ENCODE measurements around the gene C1orf167. TPM values are rescaled to one million over a fixed set of nuclear protein-coding genes. Genes with fewer than 3 reads are reported as not detected.

Gene C1orf167
- total RNA-seq, 4 donors from 2014 or later = 0.72 to 2.0 TPM; not detected in 2

GRCh38 chr1:11720033-11720376 lies 42.0 kb upstream of the C1orf167 start:
- peak in 1 of 3 donors; percentile 72 for TF ChIP-seq CTCF (IDR thresholded peaks at IDR 0.05)
- ATAC-seq (ENCODE audit: low FRiP score) (no peak), DNase-seq (ENCODE audit: low spot score) (no peak)

- ATAC-seq (ENCODE audit: low FRiP score) = no peak
- no peak for TF ChIP-seq CTCF (IDR thresholded peaks at IDR 0.05)
- DNase-seq (ENCODE audit: low spot score) = no peak
These were observed 41.5 kb upstream of the C1orf167 start for GRCh38 chr1:11720525-11720924.

GRCh38 chr1:11721311-11721710 lies 40.7 kb upstream of the C1orf167 start:
- ATAC-seq (ENCODE audit: low FRiP score) (peak; percentile 8), DNase-seq (ENCODE audit: low spot score) (no peak)
- no peak for TF ChIP-seq CTCF (IDR thresholded peaks at IDR 0.05)

GRCh38 chr1:11722538-11722937 lies 39.5 kb upstream of the C1orf167 start:
- DNase-seq (ENCODE audit: low spot score) (no peak), ATAC-seq (ENCODE audit: low FRiP score) (no peak)
- no peak for TF ChIP-seq CTCF (IDR thresholded peaks at IDR 0.05)

GRCh38 chr1:11725616-11726015 lies 36.4 kb upstream of the C1orf167 start:
- TF ChIP-seq CTCF (IDR thresholded peaks at IDR 0.05) = no peak
- ATAC-seq (ENCODE audit: low FRiP score) (no peak), DNase-seq (ENCODE audit: low spot score) (no peak)

GRCh38 chr1:11727119-11727518 lies 34.9 kb upstream of the C1orf167 start:
- no peak for TF ChIP-seq CTCF (IDR thresholded peaks at IDR 0.05)
- ATAC-seq (ENCODE audit: low FRiP score) = no peak

GRCh38 chr1:11728126-11728806 lies 33.7 kb upstream of the C1orf167 start:
- no peak for TF ChIP-seq CTCF (IDR thresholded peaks at IDR 0.05)
- ATAC-seq (ENCODE audit: low FRiP score) (no peak), DNase-seq (ENCODE audit: low spot score) (no peak)

More at GRCh38 chr1:11727119-11727518, 34.9 kb upstream of the C1orf167 start:
- no peak for DNase-seq (ENCODE audit: low spot score)

Measured in omental fat pad (tissue), 4 donors.